ENCODE measurements around the gene BTBD17.
"Not testable (repeated sequence)": the region's sequence is repeated elsewhere in the genome, so short reads cannot be mapped to it uniquely, and the experiment has no call there.

The BTBD17 gene, protein sequence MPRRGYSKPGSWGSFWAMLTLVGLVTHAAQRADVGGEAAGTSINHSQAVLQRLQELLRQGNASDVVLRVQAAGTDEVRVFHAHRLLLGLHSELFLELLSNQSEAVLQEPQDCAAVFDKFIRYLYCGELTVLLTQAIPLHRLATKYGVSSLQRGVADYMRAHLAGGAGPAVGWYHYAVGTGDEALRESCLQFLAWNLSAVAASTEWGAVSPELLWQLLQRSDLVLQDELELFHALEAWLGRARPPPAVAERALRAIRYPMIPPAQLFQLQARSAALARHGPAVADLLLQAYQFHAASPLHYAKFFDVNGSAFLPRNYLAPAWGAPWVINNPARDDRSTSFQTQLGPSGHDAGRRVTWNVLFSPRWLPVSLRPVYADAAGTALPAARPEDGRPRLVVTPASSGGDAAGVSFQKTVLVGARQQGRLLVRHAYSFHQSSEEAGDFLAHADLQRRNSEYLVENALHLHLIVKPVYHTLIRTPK

DNA sequence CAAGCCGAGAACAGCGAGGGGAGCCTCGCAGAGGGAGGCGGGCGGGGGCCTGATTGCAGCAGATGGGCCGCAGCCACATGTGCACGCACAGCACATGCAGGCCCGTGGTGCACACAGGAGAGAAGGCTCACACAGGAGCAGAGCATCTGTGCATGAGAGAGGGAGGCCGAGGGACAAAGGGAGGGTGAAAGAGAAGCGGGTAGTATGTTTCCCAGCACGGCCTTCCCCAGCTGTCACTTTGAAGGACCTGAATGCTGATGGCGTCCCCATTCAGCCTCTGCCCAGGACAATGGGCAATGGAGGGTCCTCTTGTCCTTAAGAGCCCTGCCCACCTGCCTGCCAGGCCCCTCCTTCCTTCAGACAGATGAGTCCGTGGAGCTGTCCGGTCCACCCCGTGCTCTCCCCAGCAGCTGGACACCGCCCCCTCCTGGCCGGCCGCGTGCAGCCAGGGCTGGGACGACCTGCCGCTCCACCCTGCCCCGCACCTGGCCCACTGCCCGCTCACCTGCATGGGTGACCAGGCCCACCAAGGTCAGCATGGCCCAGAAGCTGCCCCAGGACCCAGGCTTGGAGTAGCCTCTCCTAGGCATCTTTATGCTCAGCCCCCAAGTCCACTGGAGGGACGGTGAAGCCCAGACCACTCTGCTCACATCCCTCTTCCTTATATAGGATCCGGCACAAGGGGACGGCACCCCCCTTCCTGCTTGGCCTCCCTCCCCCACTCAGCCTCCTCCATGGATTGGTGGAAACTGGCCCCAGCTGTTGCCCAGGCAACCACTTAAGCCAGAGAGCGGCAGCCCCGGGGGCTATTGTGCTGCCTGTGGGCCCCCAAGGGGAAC is at the start of gene BTBD17:
TSS of gene BTBD17 (minus strand) at position 639 of the 839 bp plus-strand sequence. CDS start at position 590, 49 bp downstream.
- no peak for DNase-seq

DNA sequence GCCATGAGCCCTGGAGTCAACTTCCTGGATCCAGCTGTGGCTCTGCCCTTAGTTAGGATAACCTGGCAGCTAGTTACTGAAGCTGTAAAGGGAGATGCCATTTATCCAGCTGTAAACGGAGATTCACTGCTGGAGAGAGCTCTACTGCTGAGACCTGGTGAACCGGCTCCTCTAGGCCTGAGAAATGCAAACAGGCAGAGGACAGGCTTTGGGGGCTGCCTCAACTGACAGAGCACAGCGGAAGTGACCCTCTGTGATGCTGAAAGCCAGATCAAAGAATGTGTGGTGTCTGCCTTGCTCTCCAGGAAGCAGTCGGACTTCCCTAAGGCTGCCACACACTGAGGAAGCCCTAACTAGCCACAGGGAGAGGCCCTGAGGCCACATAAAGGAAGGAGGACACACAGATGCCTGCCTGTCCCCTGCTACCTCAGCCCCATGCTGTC is 48.4 kb upstream of the BTBD17 start:
- DNase-seq: no peak

DNA sequence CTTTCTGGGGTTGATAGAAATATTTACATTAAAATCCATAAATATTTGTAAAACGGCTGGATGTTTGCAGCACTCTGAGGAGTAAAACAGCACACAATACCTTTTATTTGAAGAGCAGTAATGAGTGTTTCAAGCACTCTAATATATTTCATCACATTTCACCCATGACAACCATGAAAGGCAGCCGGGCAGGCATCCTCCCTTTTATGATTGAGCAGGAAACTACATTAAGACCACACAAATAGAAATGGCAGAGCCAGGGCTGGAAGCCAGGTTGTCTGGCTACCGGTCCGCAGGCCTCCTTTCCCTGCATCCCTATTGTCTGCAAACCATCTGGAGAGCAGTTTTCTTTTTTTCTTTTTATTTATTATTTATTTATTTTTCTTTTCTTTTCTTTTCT is 47.1 kb upstream of the BTBD17 start:
- no peak for DNase-seq

DNA sequence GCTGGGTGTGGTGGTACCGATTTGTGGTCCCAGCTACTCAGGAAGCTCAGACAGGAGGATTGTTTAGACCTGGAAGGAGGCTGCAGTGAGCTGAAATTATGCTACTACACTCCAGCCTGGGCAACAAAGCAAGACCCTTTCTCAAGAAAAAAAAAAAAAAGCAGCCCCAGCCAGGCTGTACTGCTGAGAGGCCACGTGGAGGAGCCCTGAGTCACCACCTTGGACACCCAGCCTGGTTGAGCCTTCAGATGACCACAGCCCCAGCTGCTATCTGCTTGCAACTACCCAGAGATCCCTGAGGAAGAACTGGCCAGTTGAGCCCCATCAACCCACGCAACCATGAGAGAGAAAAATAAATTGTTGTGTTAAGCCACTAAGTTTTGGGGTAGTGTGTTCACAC is 46.6 kb upstream of the BTBD17 start:
- no peak for DNase-seq

DNA sequence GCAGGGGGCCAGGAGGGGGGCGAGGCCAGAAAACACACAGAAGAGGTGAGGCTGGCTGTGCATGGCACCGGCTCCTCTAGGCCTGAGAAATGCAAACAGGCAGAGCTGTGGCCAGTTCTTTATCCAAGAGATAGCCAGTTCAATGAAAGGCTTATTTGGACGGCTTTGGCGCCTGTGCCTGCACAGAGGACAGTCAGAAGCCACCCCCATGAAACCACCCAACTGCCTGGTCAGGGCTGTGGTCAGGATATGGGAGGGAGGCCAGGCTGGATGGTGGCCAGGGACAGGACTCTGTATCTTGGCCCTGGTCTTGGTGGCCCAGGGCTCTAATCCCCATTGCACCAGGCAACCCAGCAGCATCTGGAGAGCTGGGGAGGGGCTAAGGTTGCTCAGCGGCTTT is 45.7 kb upstream of the BTBD17 start:
- no peak for DNase-seq

DNA sequence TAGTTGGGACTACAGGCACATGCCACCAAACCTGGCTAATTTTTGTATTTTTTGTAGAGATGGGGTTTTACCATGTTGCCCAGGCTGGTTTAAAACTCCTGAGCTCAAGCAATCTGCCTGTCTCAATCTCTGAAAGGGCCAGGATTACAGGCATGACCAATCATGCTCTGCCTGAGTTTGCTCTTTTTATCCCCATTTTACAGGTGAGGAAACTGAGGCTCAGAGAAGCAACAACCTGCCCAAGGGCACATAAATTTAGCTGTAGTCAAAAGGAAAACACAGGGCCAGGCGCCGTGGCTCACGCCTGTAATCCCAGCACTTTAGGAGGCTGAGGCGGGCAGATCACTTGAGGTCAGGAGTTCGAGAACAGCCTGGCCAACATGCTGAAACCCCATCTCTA is 43.6 kb upstream of the BTBD17 start:
- not testable (repeated sequence) for DNase-seq

DNA sequence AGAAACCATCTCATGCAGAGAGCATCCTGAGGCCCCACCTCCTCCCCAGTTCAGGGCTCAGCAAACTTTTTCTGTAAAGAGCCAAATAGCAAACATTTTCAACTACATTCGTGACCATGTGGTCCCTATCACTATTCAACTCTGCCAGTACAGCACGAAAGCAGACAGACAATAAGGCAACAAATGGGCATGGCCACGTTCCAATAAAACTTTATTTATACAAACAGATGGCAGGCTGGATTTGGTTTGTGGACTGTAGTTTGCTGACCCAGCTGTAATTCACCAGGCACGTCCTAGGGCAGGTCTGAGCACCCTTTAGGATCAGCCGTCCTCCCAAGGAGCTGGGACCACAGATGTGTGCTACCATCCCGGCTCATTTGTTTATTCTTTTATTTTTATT is 43.1 kb upstream of the BTBD17 start:
- DNase-seq: no peak

DNA sequence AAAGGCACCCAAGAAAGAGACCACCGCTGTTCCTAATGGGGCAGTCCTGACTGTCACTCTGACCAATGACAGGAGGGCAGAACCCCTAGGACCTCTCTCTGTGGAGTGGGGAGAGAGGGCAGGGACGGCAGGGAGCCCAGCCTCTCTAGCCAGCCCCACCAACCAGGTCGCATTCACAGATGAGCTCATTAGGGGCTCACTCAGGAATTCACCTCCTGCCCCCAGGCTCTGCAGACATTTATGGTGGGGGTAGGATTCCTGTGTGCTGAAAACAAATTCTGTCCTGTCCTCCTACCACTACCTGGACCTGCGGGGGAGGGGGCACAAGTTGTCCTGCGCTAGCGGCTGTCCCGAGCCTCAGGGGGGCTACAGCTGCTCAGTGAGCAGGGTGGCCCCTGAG is 42.5 kb upstream of the BTBD17 start:
- DNase-seq: no peak

DNA sequence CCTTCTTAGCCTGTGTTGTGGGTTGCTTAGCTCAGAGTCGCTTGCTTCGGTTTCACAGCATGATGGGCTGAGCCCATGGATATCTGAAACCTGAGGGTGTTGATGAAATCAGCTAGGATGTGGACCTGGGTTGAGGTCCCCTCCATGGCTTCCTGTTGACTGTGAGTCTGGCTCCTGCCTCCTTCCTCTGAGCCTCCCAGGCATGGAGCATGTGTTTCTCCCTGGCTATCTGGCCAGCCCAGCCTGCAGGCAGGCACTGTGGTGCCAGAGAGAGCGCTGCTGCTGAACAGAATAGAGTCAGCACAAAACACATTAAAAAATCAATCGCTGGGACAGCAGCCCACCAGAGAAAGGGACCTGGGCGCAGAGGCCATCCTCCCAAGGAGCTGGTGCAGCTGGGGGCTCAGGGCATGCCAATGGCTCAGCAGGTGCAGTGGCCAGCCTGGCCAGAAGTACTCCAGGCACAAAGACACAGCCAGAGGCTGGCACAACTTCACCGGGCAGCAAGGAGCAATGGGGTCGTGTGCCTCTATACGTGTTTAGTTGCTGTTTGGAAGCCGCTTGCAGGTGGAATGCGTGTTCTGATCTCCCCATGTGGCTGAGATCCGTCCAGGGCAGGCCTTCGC is 42.0 kb upstream of the BTBD17 start:
- no peak for DNase-seq

DNA sequence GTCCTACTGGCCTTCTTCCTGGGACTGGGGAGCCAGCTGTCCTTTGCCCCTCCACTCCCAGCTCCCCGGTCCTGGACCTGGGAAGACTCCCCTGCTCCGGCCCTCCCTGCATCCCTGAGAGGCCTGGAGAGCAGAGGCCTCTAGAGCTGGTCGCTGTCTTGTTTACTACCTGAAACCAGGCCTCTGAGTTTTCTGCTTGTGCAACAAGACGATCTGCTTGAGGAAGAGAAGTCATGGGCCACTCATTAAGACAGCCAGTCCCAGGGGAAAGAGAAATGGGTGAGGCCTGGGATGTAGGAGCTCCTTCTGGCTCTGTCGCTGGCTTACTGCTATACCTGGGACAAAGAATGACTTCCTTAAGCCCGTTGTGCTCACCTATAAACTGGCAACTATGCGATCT is 40.4 kb upstream of the BTBD17 start:
- DNase-seq: no peak

DNA sequence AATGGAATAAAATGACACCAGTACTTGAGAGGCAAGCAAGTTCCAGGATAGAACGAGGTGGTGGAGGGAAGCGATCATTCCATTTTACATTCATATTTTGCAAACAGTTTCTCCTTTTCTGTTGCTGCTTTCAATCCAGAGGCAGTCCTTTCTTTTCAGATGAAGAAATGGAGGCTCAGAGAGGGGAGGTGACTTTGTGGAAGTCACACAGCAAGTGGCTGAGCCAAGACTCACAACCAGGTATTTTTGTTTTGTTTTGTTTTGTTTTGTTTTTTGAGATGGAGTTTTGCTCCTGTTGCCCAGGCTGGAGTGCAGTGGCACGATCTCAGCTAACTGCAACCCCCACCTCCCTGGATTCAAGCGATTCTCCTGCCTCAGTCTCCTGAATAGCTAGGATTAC is 34.9 kb upstream of the BTBD17 start:
- DNase-seq: no peak

DNA sequence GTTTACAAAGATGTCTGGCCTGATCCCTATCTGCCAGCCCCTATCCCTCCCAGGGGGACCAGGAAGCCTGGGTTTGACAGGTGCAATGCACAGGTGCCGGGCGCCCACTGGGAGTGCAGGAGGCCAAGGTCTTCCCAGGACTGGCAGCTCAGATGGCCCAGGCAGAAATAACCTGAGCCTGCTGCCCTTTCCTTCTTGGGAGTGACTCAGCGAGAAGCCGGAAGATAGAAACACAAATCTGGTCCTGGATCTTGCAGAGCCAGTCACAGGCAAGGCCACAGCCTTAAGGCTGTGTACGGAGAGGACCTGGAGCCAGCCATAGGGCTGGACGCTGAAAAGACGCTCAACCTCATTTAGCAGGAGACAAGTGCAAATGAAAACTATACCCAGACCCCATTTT is 33.3 kb upstream of the BTBD17 start:
- DNase-seq: no peak

DNA sequence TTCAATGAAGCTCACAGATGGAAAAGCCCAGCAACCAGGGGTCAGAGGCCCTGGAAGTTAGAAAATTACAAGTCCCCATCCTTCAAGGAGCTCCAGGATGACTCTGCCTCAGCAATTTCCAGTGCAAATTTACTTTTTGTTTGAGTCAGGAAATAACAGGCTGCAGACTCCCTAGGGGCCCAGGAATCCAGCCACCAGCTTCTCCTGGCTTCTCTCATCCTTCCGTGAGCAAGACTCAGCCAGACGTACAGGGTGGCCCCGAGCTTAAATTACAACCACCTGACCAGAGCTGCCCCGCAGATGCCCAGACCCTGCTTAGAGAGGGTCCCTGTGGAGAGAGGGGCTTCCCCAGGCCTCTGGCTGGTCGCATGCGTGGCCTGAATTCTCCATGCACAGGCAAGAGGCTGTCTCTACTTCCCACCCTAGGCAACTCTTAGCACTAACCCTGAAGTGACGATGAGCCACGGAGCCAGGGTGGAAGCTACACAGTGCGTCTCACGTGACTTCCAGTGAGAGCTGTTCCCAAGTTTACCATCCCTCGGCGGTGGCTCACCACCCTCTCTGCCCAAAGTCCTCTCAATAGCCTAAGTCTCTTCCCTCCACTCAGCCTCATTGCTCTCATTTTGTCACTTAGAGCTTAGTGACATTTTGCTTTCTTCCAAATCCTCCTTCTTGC is 32.7 kb upstream of the BTBD17 start:
- DNase-seq: no peak

DNA sequence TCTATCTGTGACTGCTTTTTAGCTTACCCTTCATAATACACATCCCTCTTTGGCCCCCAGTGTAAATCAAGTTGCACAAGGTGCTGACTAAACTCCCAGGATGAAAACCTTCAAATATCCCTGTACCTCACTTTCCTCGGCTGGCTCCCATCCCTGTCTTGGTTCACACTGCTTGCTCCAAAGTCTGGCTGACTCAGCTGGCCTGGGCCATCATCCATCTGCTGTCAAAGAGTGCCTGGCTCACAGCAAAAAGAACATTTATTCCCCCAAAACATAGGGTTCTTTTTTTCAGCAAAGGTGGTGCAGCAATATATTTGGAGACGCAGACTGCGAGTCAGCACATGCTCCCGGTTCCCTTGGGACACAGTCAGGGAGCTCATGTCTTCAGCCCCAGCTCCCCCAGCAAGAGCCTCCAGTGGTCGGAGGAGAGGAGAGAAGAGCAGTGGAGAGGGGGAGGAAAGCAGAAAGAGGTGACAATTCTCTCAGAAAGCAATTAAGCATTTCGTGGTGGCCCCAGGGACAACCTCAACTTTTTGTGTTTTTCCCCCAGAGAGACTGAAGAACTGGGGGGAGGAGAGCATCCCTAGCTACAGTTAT is 31.8 kb upstream of the BTBD17 start:
- no peak for DNase-seq

DNA sequence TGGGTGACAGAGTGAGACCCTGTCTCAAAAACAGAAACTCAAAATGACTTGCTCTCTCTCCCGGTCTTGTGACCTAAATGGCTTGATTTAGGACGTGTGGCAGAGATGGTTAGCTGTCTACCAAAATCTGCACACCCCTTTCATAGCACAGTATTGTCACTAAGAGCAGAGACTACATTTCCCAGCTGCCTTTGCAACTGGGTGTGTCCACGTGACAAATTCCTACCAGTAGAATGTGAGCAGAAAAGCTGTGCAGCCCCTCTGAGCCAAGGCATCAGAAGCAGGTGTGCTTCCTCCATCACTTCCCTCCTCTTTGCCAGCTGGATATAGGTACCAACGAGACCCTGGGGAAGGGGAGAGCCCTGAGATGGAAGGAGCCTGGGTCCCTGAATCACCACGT is 31.2 kb upstream of the BTBD17 start:
- DNase-seq: no peak

DNA sequence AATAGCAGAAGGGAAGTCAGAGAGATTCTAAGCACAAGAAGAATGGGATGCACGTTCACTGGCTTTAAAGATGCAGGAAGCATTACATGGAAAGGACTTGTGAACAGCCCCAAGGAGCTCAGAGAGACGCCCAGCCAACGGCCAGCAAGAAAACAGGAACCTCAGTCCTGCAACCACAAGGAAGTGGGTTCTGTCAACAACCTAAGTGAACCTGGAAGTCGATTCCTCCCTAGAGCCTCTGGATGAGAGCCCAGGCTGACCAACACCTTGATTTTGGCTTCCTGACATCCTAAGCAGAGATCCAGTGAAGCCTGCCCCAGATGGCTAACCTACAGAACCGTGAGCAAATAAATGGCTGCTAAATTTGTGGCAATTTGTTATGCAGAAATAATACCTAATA is 30.1 kb upstream of the BTBD17 start:
- DNase-seq: no peak

DNA sequence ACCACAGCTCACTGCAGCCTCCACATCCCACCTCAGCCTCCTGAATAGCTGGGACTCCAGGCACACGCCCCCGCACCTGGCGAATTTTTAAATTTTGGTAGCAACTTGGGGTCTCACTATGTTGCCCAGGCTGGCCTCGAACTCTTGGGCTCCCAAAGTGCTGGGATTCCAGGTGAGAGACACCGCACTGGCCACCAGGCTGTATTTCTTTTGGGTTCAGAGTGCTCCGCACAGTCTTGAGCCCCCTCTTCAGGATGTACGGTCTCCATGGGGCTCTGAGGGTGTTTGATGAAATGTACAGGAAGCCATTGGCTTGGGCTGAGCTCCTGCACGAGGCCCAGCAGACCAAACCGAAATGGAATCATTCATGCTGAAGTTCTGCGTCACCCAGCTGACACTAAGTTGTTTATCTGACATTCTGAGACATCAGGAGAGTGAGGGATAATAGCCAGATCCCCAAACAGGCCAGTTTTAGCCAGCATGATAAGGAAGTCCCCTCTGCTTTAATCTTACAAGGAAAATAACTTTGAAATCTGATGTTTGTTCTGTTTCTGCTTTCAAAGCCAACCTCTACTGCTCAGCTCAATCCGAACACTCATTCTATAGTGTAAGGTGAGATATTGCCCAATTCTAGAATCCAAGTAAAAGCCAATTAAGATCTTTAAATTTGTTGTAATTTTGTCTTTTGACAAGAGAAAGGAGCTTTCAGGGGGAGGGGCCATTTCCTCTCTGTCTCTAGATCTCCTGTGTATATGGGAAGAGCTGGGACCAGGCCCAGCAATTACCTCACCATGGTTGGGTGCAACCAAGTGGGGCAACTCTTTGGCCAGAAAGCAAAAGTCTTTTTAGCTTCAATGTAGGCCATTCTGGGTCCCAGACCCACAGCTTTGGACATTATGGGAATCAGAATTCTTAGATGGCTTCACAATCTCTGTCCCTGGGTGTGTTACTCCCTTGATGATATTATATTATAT is 29.3 kb upstream of the BTBD17 start:
- no peak for DNase-seq

DNA sequence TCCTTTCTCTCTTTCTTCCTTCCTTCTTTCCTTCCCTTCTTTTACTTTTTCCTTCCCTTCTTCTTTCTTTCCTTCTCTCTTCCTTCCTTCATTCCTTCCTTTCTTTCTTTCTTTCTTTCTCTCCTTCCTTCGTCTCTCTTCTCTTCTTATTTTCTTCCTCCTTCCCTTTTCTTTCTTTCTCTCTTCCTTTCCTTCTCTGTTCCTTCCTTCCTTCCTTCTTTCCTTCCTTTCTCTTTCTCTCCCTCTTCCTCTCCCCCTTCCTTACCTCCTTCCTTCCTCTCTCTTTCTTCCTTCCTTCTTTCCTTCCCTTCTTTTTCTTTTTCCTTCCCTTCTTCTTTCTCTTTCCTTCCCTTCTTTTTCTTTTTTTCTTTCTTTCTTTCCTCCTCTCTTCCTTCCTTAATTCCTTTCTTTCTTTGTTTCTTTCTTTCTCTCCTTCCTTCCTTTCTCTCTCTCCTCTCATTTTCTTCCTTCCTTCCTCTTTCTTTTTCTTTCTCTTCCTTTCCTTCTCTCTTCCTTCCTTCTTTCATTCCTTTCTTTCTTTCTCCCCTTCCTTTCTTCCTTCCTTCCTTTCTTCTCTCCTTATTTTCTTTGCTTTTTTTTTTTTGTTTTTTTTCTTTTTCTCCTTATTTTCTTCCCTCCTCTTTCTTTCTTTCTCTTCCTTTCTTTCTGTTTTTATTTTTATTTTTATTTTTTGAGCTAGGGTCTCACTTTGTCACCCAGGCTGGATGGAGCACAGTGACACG is 28.4 kb upstream of the BTBD17 start:
- DNase-seq: no peak

DNA sequence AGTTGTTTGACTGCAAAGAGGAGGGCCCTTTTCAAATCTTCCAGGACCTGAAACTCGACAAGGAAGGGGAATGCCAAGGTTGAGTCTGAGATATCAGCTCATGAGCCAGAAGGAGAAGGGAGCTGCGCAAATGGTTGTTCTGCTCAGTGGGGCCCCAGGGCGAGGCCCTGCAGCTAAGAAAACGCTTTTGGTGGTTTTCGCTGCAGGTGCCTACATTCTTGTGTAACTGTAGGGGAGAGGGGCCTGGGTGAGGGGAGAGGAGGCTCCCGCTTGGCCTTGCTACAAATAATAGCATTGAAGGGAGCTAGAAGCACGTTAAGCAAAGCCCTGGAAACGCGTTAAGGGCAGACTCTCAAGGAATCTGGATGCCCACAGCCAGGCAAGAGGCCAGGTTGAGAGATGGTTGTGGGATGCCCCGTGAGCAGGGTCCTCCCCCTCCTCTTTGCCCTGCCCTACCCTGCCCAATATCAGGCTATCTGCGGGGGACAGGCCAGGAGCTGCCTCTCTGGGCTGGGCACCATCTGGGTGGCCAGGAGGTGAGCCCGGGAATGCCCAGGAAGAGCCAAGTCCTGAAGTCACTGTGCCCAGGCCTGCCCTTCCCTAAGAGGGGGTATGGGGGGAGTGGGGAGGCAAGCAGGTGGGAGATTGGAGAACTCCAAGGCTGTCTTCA is 27.6 kb upstream of the BTBD17 start:
- no peak for DNase-seq

All from hematopoietic multipotent progenitor cell treated with erythropoietin and hydrocortisone succinate and interleukin-3 and kit ligand, for 8 days (in vitro differentiated cells).